GM18907 (cell line): ENCODE measurements around the gene TAS1R2.

ENCODE experiments used
- ATAC-seq: cut with Tn5 transposase; IDR thresholded peaks from one replicate; pipeline ENCODE4 v1.9.1; 2021; ENCODE audit warnings: mild to moderate bottlenecking, moderate library complexity; ENCODE audit not compliant: unreplicated experiment

TAS1R2 gene

GRCh38 chr1:18823438-18823837 is 36.0 kb downstream of the TAS1R2 start:
- ATAC-seq = no peak

- no peak for ATAC-seq
Observed at GRCh38 chr1:18820791-18821641, 38.4 kb downstream of the TAS1R2 start.

DNA sequence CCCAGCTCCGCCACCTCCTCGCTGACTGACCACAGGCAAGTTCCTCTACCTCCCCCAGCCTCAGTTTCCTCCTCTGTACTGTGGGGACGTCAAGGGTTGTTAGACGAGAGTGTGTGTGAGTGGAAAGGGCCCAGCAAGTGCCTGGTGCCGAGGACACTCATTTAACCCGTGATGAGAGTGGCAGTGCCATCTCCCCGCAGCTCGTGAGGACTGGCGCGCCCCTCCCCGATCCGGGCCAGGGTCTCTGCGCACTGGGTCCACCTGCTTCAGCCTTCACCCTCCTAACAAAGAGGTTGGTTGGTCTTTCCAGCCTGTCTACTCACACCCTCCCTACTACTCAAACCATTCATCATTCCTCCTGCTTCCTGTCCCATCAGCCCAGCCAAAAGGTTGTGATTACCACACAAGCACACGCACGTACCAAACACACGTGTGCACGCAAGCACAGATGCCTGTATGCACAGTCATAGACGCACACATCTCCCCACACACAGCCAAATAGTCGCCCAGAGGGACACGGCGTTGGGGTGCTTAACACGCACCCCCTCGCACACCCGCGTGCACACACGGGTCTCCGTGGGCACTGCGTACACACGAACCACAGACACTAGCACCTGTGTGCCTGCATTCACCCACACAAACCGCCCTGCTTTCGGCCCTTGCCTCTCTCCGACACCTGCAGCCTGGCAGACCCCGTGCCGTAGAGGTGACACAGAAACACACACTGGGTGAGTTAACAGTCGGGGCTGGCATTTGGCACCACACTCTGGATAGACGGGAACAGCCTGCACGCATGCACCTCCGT is 39.3 kb downstream of the TAS1R2 start:
- ATAC-seq = no peak

GRCh38 chr1:18819203-18819602 is 40.3 kb downstream of the TAS1R2 start:
- ATAC-seq = no peak

- no peak for ATAC-seq
Observed at GRCh38 chr1:18817795-18818435, 41.5 kb downstream of the TAS1R2 start.

DNA sequence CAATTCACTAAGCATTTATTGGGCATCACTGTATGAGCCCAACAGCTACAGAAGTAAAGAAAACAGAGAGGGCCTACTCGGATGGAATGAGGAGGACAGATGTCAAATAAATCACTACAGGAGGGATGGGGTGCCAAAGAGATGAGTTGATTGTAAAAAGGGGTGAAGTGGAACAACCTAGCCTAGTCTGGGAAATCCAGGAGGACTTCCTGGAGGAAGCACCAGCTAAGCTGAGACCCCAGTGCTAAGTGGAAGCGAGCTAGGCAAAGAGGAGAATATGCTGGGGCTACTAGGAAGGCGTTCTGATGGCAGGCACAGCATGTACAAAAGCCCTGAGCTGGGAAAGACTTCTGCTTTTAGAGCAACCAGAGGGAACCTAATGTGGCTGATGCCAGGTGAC is 42.1 kb downstream of the TAS1R2 start:
- no peak for ATAC-seq

GRCh38 chr1:18816808-18817207 is 42.7 kb downstream of the TAS1R2 start:
- ATAC-seq = no peak

DNA sequence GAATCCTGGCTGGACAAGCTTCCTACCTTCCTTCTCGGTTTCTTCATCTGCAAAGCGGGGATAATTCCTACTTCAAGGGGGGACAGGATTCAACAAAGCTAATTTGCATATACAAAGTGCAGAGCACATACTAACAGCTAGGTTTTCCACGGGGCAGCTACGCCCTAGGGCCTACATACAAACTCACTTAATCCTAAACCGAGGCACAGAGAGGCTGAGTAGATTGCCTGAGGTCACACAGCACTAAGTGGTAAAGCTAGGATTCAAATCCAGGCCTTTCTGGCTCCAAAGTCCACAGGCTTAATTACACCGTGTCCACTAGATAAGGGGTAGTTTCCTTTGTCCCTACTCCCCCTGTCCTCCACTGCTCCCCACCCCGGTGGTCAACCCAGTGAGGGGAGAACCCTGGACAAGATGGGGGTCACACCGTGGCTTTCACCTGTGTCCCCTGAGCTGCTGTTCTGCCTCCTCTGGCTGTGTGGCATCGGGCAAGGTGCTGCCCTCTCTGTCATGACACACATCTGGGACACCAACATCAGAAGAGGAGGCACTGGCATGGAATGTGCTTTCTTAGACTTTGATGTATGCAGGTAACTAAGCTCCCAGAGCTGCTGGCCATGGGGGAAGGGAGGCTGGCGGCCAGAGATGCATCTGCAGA is 44.5 kb downstream of the TAS1R2 start:
- no peak for ATAC-seq

DNA sequence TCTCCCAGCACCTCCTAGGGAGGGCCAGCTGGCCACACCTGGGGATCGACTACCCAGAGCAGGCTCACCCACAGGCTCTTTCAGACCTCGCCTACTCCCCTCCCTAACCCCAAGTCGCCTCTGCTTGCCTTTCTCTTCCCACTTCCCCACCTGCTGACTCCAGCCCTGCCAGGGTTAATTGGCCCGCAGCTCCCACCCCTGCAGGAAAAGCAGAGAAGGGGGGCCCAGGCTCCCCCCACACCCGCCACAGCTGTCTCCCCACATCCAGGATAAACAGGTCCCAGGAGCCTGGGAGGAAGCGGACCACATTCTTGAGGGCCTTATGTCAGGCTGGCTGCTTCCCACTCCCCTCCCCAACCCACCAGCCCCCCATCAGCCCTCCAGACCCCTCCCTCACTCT is 45.0 kb downstream of the TAS1R2 start:
- no peak for ATAC-seq

- ATAC-seq = no peak
Observed at GRCh38 chr1:18812453-18812939, 47.0 kb downstream of the TAS1R2 start.

DNA sequence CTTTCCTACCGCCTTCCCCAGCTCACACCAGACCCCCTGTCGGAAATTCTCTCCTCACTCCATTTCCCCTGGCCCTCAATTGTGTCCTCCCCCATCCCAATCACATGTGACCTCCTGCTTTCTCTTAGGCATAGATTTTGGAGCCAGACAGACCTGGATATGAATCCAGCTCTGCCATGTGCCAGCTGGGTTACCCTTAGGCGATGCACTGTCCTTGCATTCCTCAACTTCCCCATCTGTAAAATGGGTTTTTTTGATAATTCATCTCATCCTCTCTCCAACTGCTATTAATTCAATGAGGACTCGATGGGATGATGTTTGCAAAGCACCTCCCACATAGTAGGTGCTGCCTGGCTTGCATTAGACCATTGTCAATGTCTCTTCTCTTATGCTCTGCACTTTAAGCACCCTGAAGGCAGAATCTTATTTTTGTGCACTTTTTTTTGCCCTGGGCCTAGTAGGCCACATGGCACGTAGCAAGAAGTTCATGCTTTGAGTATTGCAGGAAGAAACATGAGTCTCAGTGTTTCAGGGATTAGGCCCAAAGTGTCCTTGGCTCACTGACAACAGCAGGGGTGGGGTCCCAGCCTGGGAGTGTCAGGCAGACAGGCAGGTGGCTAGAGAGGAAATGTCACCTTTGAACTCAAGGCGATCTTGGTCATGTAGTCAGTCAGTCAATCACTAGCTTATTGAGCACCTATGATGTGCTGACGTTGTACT is 47.6 kb downstream of the TAS1R2 start:
- ATAC-seq = no peak

- ATAC-seq = no peak
Observed at GRCh38 chr1:18809953-18810899, 49.2 kb downstream of the TAS1R2 start.

- ATAC-seq = no peak
Observed at GRCh38 chr1:18808550-18808949, 50.9 kb downstream of the TAS1R2 start.

- no peak for ATAC-seq
Observed at GRCh38 chr1:18807334-18808063, 52.0 kb downstream of the TAS1R2 start.

- no peak for ATAC-seq
Observed at GRCh38 chr1:18805925-18806849, 53.3 kb downstream of the TAS1R2 start.

GRCh38 chr1:18805150-18805879 is 54.1 kb downstream of the TAS1R2 start:
- ATAC-seq = no peak

DNA sequence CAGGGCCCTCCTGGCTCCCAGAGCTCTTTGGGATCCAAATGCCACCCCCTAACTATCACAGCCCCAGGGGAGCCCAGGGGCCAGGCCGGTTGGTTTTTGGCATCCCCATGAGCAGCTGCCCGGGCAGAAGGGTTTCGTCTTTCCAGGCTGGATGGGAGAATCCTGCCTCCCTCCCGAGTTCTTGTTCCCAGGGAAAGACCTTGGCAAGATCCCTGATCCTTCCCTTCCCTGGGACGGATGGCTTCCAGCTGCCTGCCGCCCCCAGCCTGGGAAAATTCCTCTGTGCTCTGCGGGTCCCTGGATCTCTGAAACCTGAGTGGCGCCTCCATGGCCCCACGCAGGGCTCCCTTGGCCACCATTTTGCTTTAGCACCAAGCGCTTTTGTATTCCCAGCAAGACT is 55.6 kb downstream of the TAS1R2 start:
- no peak for ATAC-seq
